ENCODE results near the gene FUT1. TPM values are rescaled to one million over a fixed set of nuclear protein-coding genes. Genes with fewer than 3 reads are reported as not detected.
A peak's percentile ranks its signal among the peaks of the same experiment; 100 is the strongest.

The FUT1 gene
- total RNA-seq, 1 donor, result under 0.01 TPM

GRCh38 chr19:48739404-48740163 lies 12.9 kb downstream of the FUT1 start:
- no peak for TF ChIP-seq CTCF (IDR thresholded peaks at IDR 0.05; ENCODE audit: insufficient read depth, low read length)
- H3K4me3 ChIP-seq (ENCODE audit: low read depth, low read length), result peak overlapping the region; percentile 44
- no peak for DNase-seq (ENCODE audit: low read depth)

- peak; percentile 51 for DNase-seq (ENCODE audit: low read depth)
- no peak for TF ChIP-seq CTCF (IDR thresholded peaks at IDR 0.05; ENCODE audit: insufficient read depth, low read length)
- H3K4me3 ChIP-seq (ENCODE audit: low read depth, low read length), result peak overlapping the region; percentile 44
Observed at GRCh38 chr19:48738557-48739403, 13.7 kb downstream of the FUT1 start.

- TF ChIP-seq CTCF (IDR thresholded peaks at IDR 0.05; ENCODE audit: insufficient read depth, low read length), result no peak
- no peak for DNase-seq (ENCODE audit: low read depth)
- H3K4me3 ChIP-seq (ENCODE audit: low read depth, low read length), result no peak overlapping the region
Observed at GRCh38 chr19:48737360-48737998, 15.0 kb downstream of the FUT1 start.

DNA sequence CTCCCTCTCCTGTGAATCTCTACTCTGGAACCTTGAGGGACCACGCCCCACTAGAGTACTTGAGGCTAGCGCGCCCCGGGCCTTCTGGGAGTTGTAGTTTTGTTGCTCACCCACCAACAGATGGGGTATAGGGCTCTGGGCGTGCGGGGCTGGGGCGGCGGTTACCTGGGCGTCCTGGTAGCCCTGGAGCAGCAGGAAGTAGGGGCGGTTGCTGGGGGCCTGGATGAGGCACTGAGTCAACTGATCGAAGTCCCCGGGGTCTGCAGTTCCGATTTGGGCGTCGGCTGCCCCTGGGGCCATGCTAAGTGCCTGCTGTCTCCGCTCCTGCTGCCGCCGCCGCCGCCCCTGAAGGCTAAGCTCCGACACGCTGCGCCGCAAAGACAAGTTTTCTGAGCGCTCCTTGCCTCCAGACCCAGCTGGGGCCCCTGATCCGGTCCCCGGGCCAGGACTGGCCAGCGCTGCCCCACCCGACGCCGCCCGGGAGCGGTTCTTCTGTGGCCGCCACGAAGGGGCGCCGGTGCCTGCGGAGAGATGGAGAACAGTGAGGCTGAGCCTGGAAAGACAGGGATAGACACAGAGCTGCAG lies 17.3 kb downstream of the FUT1 start:
- no peak for TF ChIP-seq CTCF (IDR thresholded peaks at IDR 0.05; ENCODE audit: insufficient read depth, low read length)
- DNase-seq (ENCODE audit: low read depth), result no peak
- H3K4me3 ChIP-seq (ENCODE audit: low read depth, low read length), result no peak overlapping the region

- H3K4me3 ChIP-seq (ENCODE audit: low read depth, low read length), result no peak overlapping the region
- no peak for TF ChIP-seq CTCF (IDR thresholded peaks at IDR 0.05; ENCODE audit: insufficient read depth, low read length)
- no peak for DNase-seq (ENCODE audit: low read depth)
Observed at GRCh38 chr19:48734625-48735024, 17.8 kb downstream of the FUT1 start.

DNA sequence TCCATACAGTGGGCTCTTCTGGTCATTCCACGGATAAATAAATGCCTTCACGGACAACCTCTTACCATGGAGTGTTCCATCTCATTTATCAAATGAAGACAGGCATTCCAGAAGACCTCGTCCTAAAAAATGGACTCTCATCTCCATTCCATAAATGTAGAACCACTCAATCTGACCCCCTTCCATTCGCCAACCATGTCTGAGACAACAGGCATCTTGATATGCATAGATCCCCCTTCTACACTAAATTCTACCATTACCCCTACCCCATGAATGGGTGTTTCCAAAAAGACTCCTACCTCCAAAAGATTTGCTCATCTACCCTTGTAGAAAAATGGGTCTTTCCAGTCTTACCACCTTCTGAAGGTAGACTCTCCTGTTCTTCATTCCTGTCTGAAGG lies 21.0 kb downstream of the FUT1 start:
- no peak for TF ChIP-seq CTCF (IDR thresholded peaks at IDR 0.05; ENCODE audit: insufficient read depth, low read length)
- H3K4me3 ChIP-seq (ENCODE audit: low read depth, low read length), result no peak overlapping the region
- no peak for DNase-seq (ENCODE audit: low read depth)
